ENCODE results near the gene NRF1. TPM values are rescaled to one million over a fixed set of nuclear protein-coding genes. Genes with fewer than 3 reads are reported as not detected.

The NRF1 gene
- total and polyA plus RNA-seq, 2 of the 13 experiments (the other 11 are each of a cell fraction or from before 2014, with no cell fraction given), result 9.3 to 10.1 TPM

GRCh38 chr7:129680400-129680799, 68.9 kb downstream of the NRF1 start (continued):
- TF ChIP-seq NAIF1 (CRISPR knock-in tag; IDR thresholded peaks at IDR 0.05; ENCODE audit: borderline replicate concordance), result no peak
- no peak for TF ChIP-seq ZFP37 (CRISPR knock-in tag; IDR thresholded peaks at IDR 0.05; ENCODE audit: borderline replicate concordance)
- TF ChIP-seq ZNF564 (CRISPR knock-in tag; IDR thresholded peaks at IDR 0.05), result no peak
- no peak for TF ChIP-seq ZNF30 (CRISPR knock-in tag; IDR thresholded peaks at IDR 0.05)
- TF ChIP-seq ATF7-NPFF (CRISPR knock-in tag; IDR thresholded peaks at IDR 0.05; ENCODE audit: low read depth), result no peak
- no peak for TF ChIP-seq TIGD3 (CRISPR knock-in tag; IDR thresholded peaks at IDR 0.05; ENCODE audit: borderline replicate concordance)

DNA sequence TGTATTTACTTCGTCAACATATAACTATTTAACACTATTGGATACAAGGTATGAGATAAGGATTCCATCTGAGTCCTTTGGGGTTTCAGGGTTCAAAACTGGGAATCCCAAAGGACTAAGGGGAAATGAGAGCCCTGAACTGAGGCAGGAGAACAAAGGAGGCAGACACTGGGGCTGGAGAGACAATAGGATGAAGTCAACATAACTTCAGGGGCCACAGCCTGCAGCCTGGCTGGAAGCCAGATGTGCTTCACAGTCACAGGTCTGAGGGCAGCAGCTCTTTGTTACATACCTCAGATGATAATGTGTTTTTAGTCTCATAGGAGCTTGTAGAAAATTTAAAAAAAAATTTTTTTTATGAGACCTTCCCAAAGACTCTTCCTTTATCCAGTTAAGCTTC, 73.3 kb downstream of the NRF1 start:
- in situ Hi-C loops (cut with HindIII; ENCODE audit: extremely low pct_ligation_motif_present, low pct_unique_long_range_greater_than_20kb) (no loop called here), intact Hi-C loops (cut with micrococcal nuclease; ENCODE audit: unreplicated experiment) (no loop called here)
- no peaks in the 10 kb centered on the region for H3K9me3 ChIP-seq (ENCODE audit: low read length)
- BruUV-seq (replicated peaks), result no TSS peak
- ChIA-PET CTCF (ENCODE audit: low intra/inter-chr PET ratio, low total read pairs) (no interaction called here), POLR2A (no interaction called here)
- H4K20me1 ChIP-seq (ENCODE audit: insufficient read depth, low read length), result no peaks in the 10 kb centered on the region
- no peaks in the 10 kb centered on the region for H3K79me2 ChIP-seq (ENCODE audit: insufficient read depth, low read length)
- H3K36me3 ChIP-seq (replicated peaks in 1 of 2; ENCODE audit: control insufficient read depth in 1 of 2, insufficient read depth in 2 of 2, low read length in 2 of 2), result peaks cover 0 to 4% of the 10 kb centered on the region in 2 experiments; a peak in 3 of 5 replicates
- H3K27me3 ChIP-seq (ENCODE audit: control insufficient read depth in 1 of 2, insufficient read depth in 2 of 2, low read length in 2 of 2), result no peaks in the 10 kb centered on the region
- H3K27ac ChIP-seq (ENCODE audit: extremely low read length, insufficient read depth, low read length), result no peak overlapping the region
- FAIRE-seq, result no peak
- no peak overlapping the region for H3K4me3 ChIP-seq (replicated peaks in 1 of 3; ENCODE audit: insufficient read depth in 1 of 3, low read depth in 2 of 3, low read length in 3 of 3)
- no peak overlapping the region for H3K9ac ChIP-seq (ENCODE audit: insufficient read depth, low read depth, low read length)
- H2AFZ ChIP-seq (ENCODE audit: low read length), result no peak overlapping the region
- H3K4me1 ChIP-seq (ENCODE audit: insufficient read depth, low read length), result no peaks in the 10 kb centered on the region
- no peak for TF ChIP-seq ZNF263 (CRISPR knock-in tag; IDR thresholded peaks at IDR 0.05)
- TF ChIP-seq SOX5 (CRISPR knock-in tag; IDR thresholded peaks at IDR 0.05; ENCODE audit: borderline replicate concordance), result peak; percentile 24; the same call in 1 of the 2 replicates
- TF ChIP-seq ZNF569 (CRISPR knock-in tag; IDR thresholded peaks at IDR 0.05; ENCODE audit: borderline replicate concordance), result no peak
- TF ChIP-seq ZNF326 (CRISPR knock-in tag; IDR thresholded peaks at IDR 0.05; ENCODE audit: borderline replicate concordance), result no peak
- TF ChIP-seq ZNF713 (CRISPR knock-in tag; IDR thresholded peaks at IDR 0.05), result no peak
- no peak for TF ChIP-seq CBX5 (CRISPR knock-in tag; IDR thresholded peaks at IDR 0.05; ENCODE audit: borderline replicate concordance)
- TF ChIP-seq, protein P1, sequence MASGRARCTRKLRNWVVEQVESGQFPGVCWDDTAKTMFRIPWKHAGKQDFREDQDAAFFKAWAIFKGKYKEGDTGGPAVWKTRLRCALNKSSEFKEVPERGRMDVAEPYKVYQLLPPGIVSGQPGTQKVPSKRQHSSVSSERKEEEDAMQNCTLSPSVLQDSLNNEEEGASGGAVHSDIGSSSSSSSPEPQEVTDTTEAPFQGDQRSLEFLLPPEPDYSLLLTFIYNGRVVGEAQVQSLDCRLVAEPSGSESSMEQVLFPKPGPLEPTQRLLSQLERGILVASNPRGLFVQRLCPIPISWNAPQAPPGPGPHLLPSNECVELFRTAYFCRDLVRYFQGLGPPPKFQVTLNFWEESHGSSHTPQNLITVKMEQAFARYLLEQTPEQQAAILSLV (CRISPR knock-in tag; IDR thresholded peaks at IDR 0.05; ENCODE audit: borderline replicate concordance), result no peak
- TF ChIP-seq ZZZ3 (CRISPR knock-in tag; IDR thresholded peaks at IDR 0.05; ENCODE audit: borderline replicate concordance), result no peak
- TF ChIP-seq, protein P2, sequence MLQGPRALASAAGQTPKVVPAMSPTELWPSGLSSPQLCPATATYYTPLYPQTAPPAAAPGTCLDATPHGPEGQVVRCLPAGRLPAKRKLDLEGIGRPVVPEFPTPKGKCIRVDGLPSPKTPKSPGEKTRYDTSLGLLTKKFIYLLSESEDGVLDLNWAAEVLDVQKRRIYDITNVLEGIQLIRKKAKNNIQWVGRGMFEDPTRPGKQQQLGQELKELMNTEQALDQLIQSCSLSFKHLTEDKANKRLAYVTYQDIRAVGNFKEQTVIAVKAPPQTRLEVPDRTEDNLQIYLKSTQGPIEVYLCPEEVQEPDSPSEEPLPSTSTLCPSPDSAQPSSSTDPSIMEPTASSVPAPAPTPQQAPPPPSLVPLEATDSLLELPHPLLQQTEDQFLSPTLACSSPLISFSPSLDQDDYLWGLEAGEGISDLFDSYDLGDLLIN (CRISPR knock-in tag; IDR thresholded peaks at IDR 0.05; ENCODE audit: borderline replicate concordance), result no peak
- TF ChIP-seq SOX13 (IDR thresholded peaks at IDR 0.05), result no peak
- peak in 1 of 2 experiments; percentile 53; a peak in 2 of 4 replicates for TF ChIP-seq SOX13 (CRISPR knock-in tag; conservative IDR thresholded peaks at IDR 0.05 in 1 of 2, IDR thresholded peaks at IDR 0.05 in 1 of 2)
- DNase-seq (ENCODE audit: low spot score), result peak; percentile 23
- 94% methylated on average over 1 of the region's 1 CpG for WGBS (ENCODE audit: low lambda C conversion rate)
- no peak for ATAC-seq
- no peak overlapping the region for H3K4me2 ChIP-seq (ENCODE audit: low read depth, low read length)
